ENCODE results near the gene CNOT3.
"Not testable (repeated sequence)": the region's sequence is repeated elsewhere in the genome, so short reads cannot be mapped to it uniquely, and the experiment has no call there.

CNOT3 gene

DNA sequence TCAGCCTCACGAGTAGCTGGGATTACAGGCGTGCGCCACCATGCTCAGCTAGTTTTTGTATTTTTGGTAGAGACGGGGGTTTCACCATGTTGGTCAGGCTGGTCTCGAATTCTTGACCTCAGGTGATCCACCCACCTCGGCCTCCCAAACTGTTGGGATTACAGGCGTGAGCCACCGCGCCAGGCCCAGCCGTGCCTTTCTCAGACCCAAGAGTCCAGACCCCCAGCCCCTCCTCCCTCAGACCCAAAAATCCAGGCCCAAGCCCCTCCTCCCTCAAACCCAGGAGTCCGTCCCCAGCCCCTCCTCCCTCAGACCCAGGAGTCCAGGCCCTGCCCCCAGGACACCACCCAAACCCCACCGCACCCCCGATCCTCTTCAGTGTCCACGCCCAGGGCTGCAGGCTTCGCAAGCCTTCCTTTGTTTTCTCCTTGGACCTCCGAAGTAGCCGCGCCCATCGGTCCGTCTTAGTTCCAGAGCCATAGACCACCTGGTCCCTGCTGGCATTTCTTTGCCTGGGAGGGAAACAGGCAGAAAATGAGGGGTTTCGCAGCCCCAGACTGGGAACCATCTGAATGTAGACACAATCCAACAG is 31.7 kb downstream of the CNOT3 start:
- TF ChIP-seq, protein P1, sequence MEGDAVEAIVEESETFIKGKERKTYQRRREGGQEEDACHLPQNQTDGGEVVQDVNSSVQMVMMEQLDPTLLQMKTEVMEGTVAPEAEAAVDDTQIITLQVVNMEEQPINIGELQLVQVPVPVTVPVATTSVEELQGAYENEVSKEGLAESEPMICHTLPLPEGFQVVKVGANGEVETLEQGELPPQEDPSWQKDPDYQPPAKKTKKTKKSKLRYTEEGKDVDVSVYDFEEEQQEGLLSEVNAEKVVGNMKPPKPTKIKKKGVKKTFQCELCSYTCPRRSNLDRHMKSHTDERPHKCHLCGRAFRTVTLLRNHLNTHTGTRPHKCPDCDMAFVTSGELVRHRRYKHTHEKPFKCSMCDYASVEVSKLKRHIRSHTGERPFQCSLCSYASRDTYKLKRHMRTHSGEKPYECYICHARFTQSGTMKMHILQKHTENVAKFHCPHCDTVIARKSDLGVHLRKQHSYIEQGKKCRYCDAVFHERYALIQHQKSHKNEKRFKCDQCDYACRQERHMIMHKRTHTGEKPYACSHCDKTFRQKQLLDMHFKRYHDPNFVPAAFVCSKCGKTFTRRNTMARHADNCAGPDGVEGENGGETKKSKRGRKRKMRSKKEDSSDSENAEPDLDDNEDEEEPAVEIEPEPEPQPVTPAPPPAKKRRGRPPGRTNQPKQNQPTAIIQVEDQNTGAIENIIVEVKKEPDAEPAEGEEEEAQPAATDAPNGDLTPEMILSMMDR (IDR thresholded peaks at IDR 0.05; ENCODE audit: insufficient read depth, low read length, missing control alignments), result no peak
- ChIA-PET POLR2A (no interaction called here), CTCF (interaction anchor here (0.6 to 6.0 kb wide), 25 partner anchors 8 to 221 kb away, joined by 3 to 44 read pairs (median 5); partner anchors contain the start of genes CNOT3, LENG1, LILRB3 and MBOAT7)
- H3K4me3 ChIP-seq (ENCODE audit: low read depth, low read length), result no peak overlapping the region
- no peak for DNase-seq (ENCODE audit: low read depth, low spot score)

- H3K4me3 ChIP-seq (ENCODE audit: low read depth, low read length); DNase-seq (ENCODE audit: low read depth, low spot score); POLR2A ChIA-PET: not testable (repeated sequence)
- CTCF ChIA-PET, result interaction anchor here (1.4 to 6.0 kb wide), 4 partner anchors 9 to 75 kb away, joined by 3 to 44 read pairs (median 6); partner anchors contain the start of gene MBOAT7
Measured at GRCh38 chr19:54171736-54172431, 34.3 kb downstream of the CNOT3 start.

- ChIA-PET POLR2A (interaction anchor here (1.9 kb wide), 1 partner anchor 16 kb away, joined by 10 read pairs; the partner anchor contains the start of gene MBOAT7), CTCF (interaction anchor here (0.8 to 2.2 kb wide), 4 partner anchors 9 to 59 kb away, joined by 3 to 9 read pairs (median 3); partner anchors contain the start of gene MBOAT7)
- TF ChIP-seq, protein P1 (IDR thresholded peaks at IDR 0.05; ENCODE audit: insufficient read depth, low read length, missing control alignments), result no peak
- H3K4me3 ChIP-seq (ENCODE audit: low read depth, low read length), result no peak within 1 kb of the TSS
- no peak for DNase-seq (ENCODE audit: low read depth, low spot score)
Measured at GRCh38 chr19:54172471-54173358, 35.2 kb downstream of the CNOT3 start, which contains the start of gene TMC4. Gene TMC4, minus strand, starts transcription at chr19:54173160. Its CDS starts 43 bp downstream, at chr19:54173117.

DNA sequence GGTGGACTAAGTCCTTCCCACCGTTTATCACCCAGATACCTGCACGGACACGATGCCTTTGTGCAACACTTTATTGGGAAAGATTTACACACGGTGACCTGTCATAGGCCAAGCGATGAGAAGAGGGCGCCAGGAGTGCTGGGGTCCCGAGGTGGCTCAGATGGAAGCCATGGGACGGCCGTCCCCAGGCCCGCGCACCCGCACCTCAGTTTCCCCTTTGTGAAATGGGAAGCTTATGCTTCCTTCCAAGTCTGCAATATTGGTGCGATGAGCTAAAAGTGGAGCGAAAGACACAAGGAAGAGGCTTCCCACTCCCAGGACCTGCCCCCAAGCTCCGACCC is 35.8 kb downstream of the CNOT3 start:
- ChIA-PET POLR2A (interaction anchor here (0.8 to 1.9 kb wide), 2 partner anchors 15 to 28 kb away, joined by 4 to 10 read pairs; partner anchors contain the start of genes MBOAT7 and RPS9), CTCF (interaction anchor here (0.9 to 2.2 kb wide), 5 partner anchors 10 to 58 kb away, joined by 3 to 9 read pairs (median 3); partner anchors contain the start of gene MBOAT7)
- TF ChIP-seq, protein P1 (IDR thresholded peaks at IDR 0.05; ENCODE audit: insufficient read depth, low read length, missing control alignments), result no peak
- no peak for DNase-seq (ENCODE audit: low read depth, low spot score)
- no peak overlapping the region for H3K4me3 ChIP-seq (ENCODE audit: low read depth, low read length)

DNA sequence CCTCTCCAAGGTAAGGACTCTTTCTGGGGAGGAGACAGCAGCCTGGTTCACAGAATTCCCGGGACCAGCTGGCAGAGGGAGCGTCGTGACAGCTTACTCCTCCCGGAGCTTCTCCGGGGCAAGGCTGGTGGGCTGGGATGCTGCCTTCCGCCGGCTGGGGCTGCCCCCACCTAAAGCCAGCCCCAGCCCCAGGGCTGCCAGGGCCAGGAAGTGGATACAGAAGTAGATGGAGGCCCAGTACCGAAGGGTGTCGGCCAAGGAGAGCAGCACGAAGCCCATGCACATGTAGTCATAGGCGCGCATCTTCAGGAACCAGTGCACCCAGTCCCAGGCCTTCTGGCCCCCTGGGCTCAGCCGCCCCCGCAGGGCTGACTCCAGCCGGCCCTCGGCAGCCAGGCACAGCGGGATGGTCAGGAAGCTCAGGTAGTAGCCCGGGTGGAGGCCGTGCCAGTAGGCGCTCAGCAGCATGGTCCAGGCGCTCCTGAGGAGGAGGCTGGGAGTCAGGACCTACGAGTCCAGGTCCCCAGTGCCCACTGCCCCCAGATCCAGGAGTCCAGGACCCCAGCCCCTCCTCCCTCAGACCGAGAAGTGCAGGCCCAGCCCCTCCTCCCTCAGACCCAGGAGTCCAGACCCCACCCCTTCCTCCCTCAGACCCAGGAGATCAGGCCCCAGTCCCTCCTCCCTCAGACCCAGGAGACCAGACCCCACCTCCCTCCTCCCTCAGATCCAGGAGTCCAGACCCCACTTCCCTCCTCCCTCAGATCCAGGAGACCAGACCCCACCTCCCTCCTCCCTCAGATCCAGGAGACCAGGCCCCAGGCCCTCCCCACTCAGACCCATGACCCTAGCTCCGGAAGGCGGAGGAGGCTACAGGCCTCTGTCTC is 36.6 kb downstream of the CNOT3 start:
- CTCF ChIA-PET, result interaction anchor here (0.9 to 2.2 kb wide), 4 partner anchors 11 to 57 kb away, joined by 3 to 9 read pairs (median 4); partner anchors contain the start of gene MBOAT7
- no peak overlapping the region for H3K4me3 ChIP-seq (ENCODE audit: low read depth, low read length)
- TF ChIP-seq, protein P1 (IDR thresholded peaks at IDR 0.05; ENCODE audit: insufficient read depth, low read length, missing control alignments), result no peak
- POLR2A ChIA-PET, result interaction anchor here (0.8 to 1.9 kb wide), 2 partner anchors 15 to 27 kb away, joined by 4 to 10 read pairs; partner anchors contain the start of genes MBOAT7 and RPS9
- no peak for DNase-seq (ENCODE audit: low read depth, low spot score)

Measured in AG04449 (cell line).